DND-41 (cell line): ENCODE data around the gene RNF13.

Source experiments
- EZH2 ChIP-seq: IDR thresholded peaks from 3 replicates; pipeline ENCODE4 v1.6.1; 2012; ENCODE audit warnings: borderline replicate concordance, low read depth, mild to moderate bottlenecking, moderate library complexity, low read length, inconsistent platforms; ENCODE audit not compliant: severe bottlenecking
- TF ChIP-seq, protein P1 (sequence below): IDR thresholded peaks from 2 replicates; pipeline ENCODE4 v1.5.1; 2012; ENCODE audit warnings: borderline replicate concordance, low read length, moderate library complexity, mild to moderate bottlenecking; ENCODE audit not compliant: poor library complexity, severe bottlenecking; ENCODE audit errors: extremely low read depth

DNA sequence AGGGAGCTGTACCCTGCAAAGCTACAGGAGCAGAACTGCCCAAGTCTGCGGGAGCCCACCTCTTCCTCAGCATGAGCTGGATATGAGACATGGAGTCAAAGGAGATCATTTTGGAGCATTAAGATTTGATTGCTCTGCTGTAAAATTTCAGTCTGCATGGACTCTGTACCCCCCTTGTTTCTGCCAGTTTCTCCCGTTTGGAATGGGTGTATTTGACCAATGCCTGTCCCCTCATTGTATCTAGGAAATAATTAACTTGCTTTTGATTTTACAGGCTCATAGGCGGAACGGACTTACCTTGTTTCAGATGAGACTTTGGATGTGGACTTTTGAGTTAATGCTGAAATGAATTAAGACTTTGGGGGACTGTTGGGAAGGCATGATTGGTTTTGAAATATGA is 18.3 kb downstream of the RNF13 start:
- no peak for TF ChIP-seq EZH2
- TF ChIP-seq, protein P1, sequence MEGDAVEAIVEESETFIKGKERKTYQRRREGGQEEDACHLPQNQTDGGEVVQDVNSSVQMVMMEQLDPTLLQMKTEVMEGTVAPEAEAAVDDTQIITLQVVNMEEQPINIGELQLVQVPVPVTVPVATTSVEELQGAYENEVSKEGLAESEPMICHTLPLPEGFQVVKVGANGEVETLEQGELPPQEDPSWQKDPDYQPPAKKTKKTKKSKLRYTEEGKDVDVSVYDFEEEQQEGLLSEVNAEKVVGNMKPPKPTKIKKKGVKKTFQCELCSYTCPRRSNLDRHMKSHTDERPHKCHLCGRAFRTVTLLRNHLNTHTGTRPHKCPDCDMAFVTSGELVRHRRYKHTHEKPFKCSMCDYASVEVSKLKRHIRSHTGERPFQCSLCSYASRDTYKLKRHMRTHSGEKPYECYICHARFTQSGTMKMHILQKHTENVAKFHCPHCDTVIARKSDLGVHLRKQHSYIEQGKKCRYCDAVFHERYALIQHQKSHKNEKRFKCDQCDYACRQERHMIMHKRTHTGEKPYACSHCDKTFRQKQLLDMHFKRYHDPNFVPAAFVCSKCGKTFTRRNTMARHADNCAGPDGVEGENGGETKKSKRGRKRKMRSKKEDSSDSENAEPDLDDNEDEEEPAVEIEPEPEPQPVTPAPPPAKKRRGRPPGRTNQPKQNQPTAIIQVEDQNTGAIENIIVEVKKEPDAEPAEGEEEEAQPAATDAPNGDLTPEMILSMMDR, result no peak
